Left lobe of liver (tissue), 2 donors: ENCODE data around the gene CACNG6. TPM values are rescaled to one million over a fixed set of nuclear protein-coding genes. Genes with fewer than 3 reads are reported as not detected.

Source experiments
- ATAC-seq: fragments of 200-7000 bp; cut with Tn5 transposase; one replicate; pipeline ENCODE4 v1.9.1; 2020; ENCODE audit warnings: mild to moderate bottlenecking, moderate library complexity
- DNase-seq: peaks from one replicate; pipeline ENCODE4 v3.0.0-alpha.2; 2020; ENCODE audit warnings: low spot score
- total RNA-seq: library from RNA; stranded (reverse); gene quantifications from one replicate; pipeline ENCODE4 v1.2.1, GENCODE V29; 2021
- donor health status: DM: no; HTN: no; CAD: no; lungs with moderate emphysema.
- donor health status: DM: no; HTN: yes; CAD: no.

Gene CACNG6
- total RNA-seq, 1 donor from 2014 or later, result not detected

DNA sequence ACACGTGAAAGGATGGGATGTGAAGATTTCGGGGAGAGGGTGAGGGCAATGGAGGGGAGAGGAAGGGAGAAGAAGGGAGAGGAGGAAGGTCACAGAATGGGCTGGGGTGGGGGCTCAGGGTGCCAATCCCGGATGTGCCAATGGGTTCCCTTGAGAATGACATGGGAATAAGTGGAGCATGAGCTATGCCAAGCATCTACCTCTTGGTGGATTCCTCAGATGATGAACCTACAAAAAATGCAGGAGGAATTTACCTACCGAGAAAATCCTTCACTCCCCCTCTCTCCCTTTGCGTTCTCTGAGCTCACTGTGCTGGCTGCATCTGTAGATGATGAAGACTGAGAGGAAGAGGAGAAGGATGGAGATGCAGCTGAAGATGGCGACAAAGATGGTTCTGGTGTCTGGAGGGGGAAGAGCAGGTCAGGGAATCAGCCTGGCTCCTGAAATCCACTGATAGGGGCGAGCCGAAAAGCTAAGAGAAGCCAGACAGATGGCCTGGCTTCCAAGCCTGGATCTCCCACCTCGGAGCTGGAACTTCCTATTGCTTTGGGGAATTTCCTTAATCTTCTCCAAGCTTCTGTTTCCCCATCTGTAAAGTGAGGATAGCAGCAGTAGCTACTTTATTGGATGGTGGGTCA is 50.7 kb downstream of the CACNG6 start:
- DNase-seq, result no peak
- no peak for ATAC-seq

DNA sequence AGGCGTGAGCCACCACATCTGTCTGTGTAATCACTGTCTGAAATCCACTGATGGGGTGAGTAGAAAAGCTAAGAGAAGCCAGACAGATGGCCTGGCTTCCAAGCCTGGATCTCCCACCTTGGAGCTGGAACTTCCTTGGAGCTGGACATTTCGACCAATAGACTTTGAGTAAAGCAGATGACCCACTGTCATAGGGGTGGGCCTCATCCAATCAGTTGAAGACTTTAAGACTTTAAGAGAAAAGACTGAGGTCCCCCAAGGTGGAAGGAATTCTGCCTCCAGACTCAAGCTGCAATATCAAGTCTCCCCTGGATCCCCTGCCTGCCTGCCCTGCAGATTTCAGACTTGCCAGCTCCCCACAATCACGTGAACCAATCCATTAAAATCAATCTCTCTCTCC is 51.6 kb downstream of the CACNG6 start:
- ATAC-seq (no peak), DNase-seq (no peak)

DNA sequence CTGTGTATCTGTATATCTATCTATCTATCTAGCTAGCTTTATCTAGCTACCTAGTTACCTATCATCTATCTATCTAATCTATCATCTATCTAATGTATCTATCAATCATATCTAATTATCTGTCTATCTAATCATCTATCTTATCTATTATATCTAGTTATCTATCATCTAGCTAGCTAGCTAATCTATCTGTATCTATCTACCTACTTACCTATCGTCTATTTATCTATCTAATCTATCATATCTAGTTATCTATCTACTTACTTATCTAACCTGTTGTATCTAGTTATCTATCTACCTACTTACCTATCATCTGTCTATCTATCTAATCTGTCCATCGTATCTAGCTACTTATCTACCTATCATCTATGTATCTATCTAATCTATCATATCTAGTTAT is 54.3 kb downstream of the CACNG6 start:
- no peak for DNase-seq
- ATAC-seq, result no peak

DNA sequence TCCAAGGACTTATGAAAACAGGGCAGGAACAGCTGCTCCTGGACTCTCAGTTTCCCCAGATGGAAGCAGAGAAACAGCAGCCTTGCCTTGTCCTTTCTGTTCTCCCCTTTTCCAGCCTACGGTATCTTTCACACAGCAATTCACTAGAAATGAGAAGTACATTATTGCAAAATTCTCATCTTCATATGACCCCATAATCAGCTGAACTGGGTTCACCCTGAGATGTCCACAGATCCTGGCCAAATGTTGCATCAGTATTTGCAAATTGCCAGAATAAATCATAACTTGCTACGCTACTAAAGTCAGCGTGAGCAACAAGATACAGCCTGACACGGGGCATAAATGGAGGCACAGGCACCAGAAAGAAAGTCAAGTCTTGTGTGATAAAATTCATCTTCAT is 56.2 kb downstream of the CACNG6 start:
- ATAC-seq (no peak), DNase-seq (no peak)

Other genes with a start within 250 kb of the CACNG6 start
- 0.28 TPM for gene NLRP12, start 167.3 kb upstream of the CACNG6 start, total RNA-seq
- gene MYADM, start 123.8 kb upstream of the CACNG6 start, total RNA-seq, result 15.2 TPM
- gene PRKCG, start 109.4 kb upstream of the CACNG6 start, total RNA-seq, result 0.08 TPM
- gene CACNG7, start 82.4 kb upstream of the CACNG6 start, total RNA-seq, result not detected
- not detected for gene CACNG8, start 28.7 kb upstream of the CACNG6 start, total RNA-seq
- not detected for gene VSTM1, start 72.3 kb downstream of the CACNG6 start, total RNA-seq
- gene TARM1, start 89.7 kb downstream of the CACNG6 start, total RNA-seq, result not detected
- gene OSCAR, start 109.2 kb downstream of the CACNG6 start, total RNA-seq, result 0.91 TPM
- gene NDUFA3, start 111.2 kb downstream of the CACNG6 start, total RNA-seq, result 74.5 TPM
- 4.3 TPM for gene TFPT, start 124.0 kb downstream of the CACNG6 start, total RNA-seq
- 23.2 TPM for gene PRPF31, start 124.1 kb downstream of the CACNG6 start, total RNA-seq
- gene CNOT3, start 146.1 kb downstream of the CACNG6 start, total RNA-seq, result 19.0 TPM
- gene LENG1, start 168.1 kb downstream of the CACNG6 start, total RNA-seq, result 1.3 TPM
- 1.9 TPM for gene TMC4, start 181.5 kb downstream of the CACNG6 start, total RNA-seq
- 34.3 TPM for gene MBOAT7, start 197.9 kb downstream of the CACNG6 start, total RNA-seq
- gene TSEN34, start 199.7 kb downstream of the CACNG6 start, total RNA-seq, result 17.4 TPM
- gene RPS9, start 209.2 kb downstream of the CACNG6 start, total RNA-seq, result 482 TPM
- 1.2 TPM for gene LILRB3, start 231.4 kb downstream of the CACNG6 start, total RNA-seq